Right atrium auricular region (tissue), 2 donors: ENCODE data around the gene PDE4D. TPM values are rescaled to one million over a fixed set of nuclear protein-coding genes. Genes with fewer than 3 reads are reported as not detected.

Source experiments
- DNase-seq: peaks from one replicate; pipeline ENCODE4 v3.0.0-alpha.2; 2019; ENCODE audit warnings: low spot score
- H3K27ac ChIP-seq, 2 donors: fragments of 200-600 bp; sonication (generic); 1 replicate in 1 of 2; 2 replicates in 1 of 2; pipeline ENCODE4 v1.5.1; 2016 to 2019
- H3K27me3 ChIP-seq, 2 donors: fragments of 200-600 bp; sonication (generic); one replicate each; pipeline versions ENCODE4 v1.5.1 to v1.6.0; 2017 to 2019
- H3K36me3 ChIP-seq: fragments of 200-600 bp; sonication (generic); one replicate; pipeline ENCODE4 v1.5.1; 2016
- H3K4me1 ChIP-seq, 2 donors: fragments of 200-600 bp; sonication (generic); one replicate each; pipeline versions ENCODE4 v1.5.1 to v1.6.0; 2017 to 2019
- H3K4me3 ChIP-seq, 2 donors: fragments of 200-600 bp; sonication (generic); 1 replicate in 1 of 2; 2 replicates in 1 of 2; pipeline ENCODE4 v1.5.1; 2017 to 2019; ENCODE audit warnings: mild to moderate bottlenecking in 1 of 2, moderate library complexity in 1 of 2
- H3K9me3 ChIP-seq, 2 donors: fragments of 200-600 bp; sonication (generic); one replicate each; pipeline ENCODE4 v1.5.1; 2019
- total RNA-seq, 2 donors: library from RNA; depleted of rRNA; stranded (reverse); fragments of >200 nt; gene quantifications; one replicate each; pipeline ENCODE4 v1.1.0, GENCODE V29; 2016
- TF ChIP-seq, protein P1 (sequence below), 2 donors: fragments of 200-600 bp; sonication (generic); IDR thresholded peaks; one replicate each; pipeline ENCODE4 v1.5.1; 2019; ENCODE audit warnings: antibody characterized with exemption in 2 of 2

PDE4D gene
- total RNA-seq, 2 donors from 2014 or later: 43.3 to 44.0 TPM

DNA sequence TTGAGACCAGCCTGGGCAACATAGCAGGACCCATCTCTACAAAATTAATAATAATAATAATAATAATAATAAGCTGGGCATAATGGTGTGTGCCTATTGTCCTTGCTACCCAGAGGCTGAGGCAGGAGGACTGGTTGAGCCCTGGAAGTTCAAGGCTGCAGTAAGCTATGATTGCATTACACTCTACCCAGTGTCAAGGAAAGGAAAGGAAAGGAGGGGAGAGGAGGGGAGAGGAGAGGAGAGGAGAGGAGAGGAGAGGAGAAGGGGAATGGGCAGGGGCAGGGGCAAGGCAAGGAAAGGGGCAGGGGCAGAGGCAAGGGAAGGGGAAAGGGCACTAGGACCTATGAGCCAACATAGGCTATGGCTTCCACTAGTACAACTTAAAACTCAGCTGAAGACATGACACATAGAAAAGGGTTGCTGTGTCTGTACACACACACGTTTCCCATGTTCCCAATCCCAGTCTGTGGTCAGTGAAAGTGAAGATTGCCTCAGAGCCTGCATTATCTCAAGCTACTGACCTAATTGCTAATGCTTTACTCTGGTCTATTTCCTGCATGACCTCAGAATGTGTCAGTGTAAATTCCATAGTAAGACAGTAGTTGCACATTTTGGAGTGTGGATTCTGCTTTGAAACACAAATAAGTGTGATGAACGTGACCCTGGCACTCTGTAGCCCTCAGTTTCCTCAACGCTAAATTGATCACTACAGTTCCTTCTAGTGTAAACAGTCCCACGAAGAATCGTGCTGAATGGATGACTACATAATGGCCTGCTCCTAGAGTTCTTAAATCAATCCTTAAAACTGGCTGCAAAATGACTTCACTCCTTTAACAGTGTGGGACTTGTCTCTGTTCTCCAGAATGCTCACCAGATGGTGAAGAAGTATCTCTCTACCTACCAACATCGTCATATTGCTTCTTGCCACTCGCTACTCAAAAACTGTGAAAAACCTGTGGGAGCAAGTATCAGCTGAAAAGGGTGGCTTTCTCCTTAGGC is 813.6 kb downstream of the PDE4D start:
- Histone ChIP-seq H3K27ac (peak overlapping the region; percentile 47 to 58), H3K9me3 (no peaks in the 10 kb centered on the region), H3K27me3 (no peaks in the 10 kb centered on the region), H3K4me1 (peaks cover 0 to 7% of the 10 kb centered on the region in 2 donors), H3K4me3 (no peak overlapping the region), H3K36me3 (no peaks in the 10 kb centered on the region)
- peak; percentile 66 for DNase-seq
- TF ChIP-seq, protein P1, sequence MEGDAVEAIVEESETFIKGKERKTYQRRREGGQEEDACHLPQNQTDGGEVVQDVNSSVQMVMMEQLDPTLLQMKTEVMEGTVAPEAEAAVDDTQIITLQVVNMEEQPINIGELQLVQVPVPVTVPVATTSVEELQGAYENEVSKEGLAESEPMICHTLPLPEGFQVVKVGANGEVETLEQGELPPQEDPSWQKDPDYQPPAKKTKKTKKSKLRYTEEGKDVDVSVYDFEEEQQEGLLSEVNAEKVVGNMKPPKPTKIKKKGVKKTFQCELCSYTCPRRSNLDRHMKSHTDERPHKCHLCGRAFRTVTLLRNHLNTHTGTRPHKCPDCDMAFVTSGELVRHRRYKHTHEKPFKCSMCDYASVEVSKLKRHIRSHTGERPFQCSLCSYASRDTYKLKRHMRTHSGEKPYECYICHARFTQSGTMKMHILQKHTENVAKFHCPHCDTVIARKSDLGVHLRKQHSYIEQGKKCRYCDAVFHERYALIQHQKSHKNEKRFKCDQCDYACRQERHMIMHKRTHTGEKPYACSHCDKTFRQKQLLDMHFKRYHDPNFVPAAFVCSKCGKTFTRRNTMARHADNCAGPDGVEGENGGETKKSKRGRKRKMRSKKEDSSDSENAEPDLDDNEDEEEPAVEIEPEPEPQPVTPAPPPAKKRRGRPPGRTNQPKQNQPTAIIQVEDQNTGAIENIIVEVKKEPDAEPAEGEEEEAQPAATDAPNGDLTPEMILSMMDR (IDR thresholded peaks at IDR 0.05): no peak

DNA sequence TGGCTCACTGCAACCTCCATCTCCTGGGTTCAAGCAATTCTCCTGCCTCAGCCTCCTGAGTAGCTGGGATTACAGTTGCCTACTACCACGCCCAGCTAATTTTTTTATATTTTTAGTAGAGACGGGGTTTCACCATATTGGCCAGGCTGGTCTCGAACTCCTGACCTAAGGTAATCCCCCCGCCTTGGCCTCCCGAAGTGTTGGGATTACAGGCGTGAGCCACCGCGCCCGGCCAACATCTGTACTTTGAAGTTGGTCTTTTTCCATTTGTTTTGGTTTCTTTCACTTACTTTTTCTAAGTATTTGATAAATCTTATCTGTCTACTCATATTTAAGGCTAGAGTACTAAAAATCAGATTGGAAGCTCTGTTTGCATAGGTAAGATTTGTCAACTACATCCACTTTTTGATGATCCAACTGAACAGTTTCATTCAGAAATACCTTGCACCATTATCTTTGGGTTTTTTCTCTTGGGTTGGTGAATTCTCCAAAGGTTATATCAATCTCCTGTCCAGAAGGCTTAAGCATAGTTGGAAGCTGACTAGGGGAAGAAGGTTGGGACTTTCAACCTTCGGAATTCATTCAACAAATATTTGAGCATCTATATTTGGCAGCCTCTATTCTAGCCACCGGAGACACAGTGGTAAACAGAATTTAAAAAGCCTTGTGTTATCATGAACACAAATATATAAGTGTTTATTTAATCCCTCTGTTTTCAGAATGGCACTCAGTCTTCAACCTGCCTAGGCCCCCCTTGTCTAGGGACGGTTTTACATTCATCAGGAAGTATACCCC is 821.6 kb downstream of the PDE4D start:
- H3K27ac ChIP-seq: no peak overlapping the region
- no peak for DNase-seq
- TF ChIP-seq, protein P1 (IDR thresholded peaks at IDR 0.05): no peak

DNA sequence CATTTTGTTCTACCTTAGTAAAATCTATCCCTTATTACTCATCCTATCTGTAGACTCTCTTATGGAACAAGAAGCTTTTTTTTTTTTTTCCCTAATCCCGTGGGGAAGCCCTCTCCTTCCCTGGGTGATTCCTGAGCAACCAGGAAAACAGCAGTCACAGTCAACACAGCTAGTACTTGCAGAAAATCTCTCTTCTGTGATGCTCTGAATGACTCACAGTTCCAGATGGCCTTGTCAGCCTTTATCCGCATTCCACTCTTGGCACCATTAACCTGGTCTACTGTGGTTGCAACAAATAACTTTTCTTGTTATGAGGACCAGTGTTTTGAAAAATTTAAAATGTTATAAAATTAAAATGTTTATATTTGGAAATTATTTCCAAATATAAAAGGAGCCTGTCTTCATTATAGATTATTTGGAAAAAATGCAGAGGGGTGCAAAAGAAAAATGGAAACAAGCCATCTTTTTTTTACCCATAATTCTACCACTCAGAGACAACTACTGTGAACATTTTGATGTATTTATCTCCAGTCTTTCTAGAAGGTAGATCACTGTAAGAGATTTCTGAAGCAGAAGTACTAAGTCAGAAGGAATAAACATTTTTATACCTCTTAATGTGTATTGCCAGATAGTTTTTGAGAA is 824.0 kb downstream of the PDE4D start:
- peaks cover 0 to 9% of the 10 kb centered on the region in 2 donors for H3K4me1 ChIP-seq
- H3K27ac ChIP-seq: peak overlapping the region in 1 of 2 donors; percentile 33
- H3K4me3 ChIP-seq: no peak overlapping the region
- DNase-seq: peak; percentile 66
- TF ChIP-seq, protein P1 (IDR thresholded peaks at IDR 0.05): no peak
- no peaks in the 10 kb centered on the region for H3K27me3 ChIP-seq
- H3K9me3 ChIP-seq: no peaks in the 10 kb centered on the region
- no peaks in the 10 kb centered on the region for H3K36me3 ChIP-seq

More for the DNA sequence above, 821.6 kb downstream of the PDE4D start:
- Histone ChIP-seq H3K36me3 (no peaks in the 10 kb centered on the region), H3K4me1 (peaks cover 0 to 9% of the 10 kb centered on the region in 2 donors), H3K27me3 (no peaks in the 10 kb centered on the region), H3K4me3 (no peak overlapping the region), H3K9me3 (no peaks in the 10 kb centered on the region)

DNA sequence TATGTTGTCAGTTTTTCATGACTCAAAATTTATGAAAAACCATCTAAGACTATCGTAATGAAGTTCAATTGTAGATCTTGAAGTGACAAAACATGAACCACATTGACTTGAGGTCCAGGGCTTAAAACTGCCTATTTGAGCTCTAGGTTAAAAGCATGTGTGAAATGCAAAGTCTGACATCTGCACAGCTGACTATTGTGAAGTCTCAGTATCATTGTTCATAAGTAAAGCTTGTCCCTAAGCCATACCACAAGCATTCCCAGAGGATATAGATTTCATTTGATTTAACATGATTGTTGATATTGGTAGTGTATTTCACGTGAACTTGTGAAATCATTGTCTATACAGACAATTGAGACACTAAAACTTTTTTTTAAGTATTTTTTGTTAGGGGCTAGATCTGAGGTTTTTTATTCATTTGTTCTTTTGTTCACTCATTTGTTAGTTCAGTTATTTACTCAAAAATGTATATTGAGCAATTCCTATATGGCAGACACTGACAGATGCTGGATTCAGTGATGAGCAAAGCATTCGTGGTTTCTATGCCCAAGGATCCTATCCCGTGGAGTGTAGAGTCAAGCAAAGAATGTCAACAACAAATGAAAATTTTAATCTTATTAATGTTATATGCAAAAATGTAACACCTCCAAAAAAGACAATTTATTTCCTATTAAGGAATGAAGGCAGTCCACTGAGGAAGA is 825.4 kb downstream of the PDE4D start:
- H3K27ac ChIP-seq: no peak overlapping the region
- peaks cover 0 to 9% of the 10 kb centered on the region in 2 donors for H3K4me1 ChIP-seq
- H3K9me3 ChIP-seq: no peaks in the 10 kb centered on the region
- no peaks in the 10 kb centered on the region for H3K27me3 ChIP-seq
- DNase-seq: no peak
- TF ChIP-seq, protein P1 (IDR thresholded peaks at IDR 0.05): no peak
- no peaks in the 10 kb centered on the region for H3K36me3 ChIP-seq
- no peak overlapping the region for H3K4me3 ChIP-seq
